ENCODE data around the gene METTL25. TPM values are rescaled to one million over a fixed set of nuclear protein-coding genes. Genes with fewer than 3 reads are reported as not detected.

The METTL25 gene
- total RNA-seq, 1 experiment from 2014 or later: 6.3 TPM

- DNase-seq (ENCODE audit: low spot score): peak; percentile 11
- POLR2A ChIA-PET: no interaction called here
- peak; percentile 83 for ATAC-seq
- CTCF ChIA-PET: interaction anchor here (0.9 to 1.6 kb wide), 4 partner anchors 28 to 1306 kb away, joined by 3 to 5 read pairs (median 4); no protein-coding TSS in a partner anchor
- Mint-ChIP-seq H3K4me3 (no peak overlapping the region), H3K36me3 (no peaks in the 10 kb centered on the region), H3K27me3 (ENCODE audit: low read depth) (no peaks in the 10 kb centered on the region), H3K27ac (no peak overlapping the region), H3K9me3 (0 out of 2 replicates have a peak, but pooled peaks cover 4% of the 10 kb centered on the region), H3K4me1 (no peaks in the 10 kb centered on the region)
- TF ChIP-seq HMGXB4 (CRISPR knock-in tag; IDR thresholded peaks at IDR 0.05): no peak
- no peak for TF ChIP-seq CDX4 (CRISPR knock-in tag; IDR thresholded peaks at IDR 0.05; ENCODE audit: borderline replicate concordance)
- no peak for TF ChIP-seq PRRX2 (CRISPR knock-in tag; IDR thresholded peaks at IDR 0.05)
- TF ChIP-seq ZNF219 (CRISPR knock-in tag; IDR thresholded peaks at IDR 0.05; ENCODE audit: borderline replicate concordance): no peak
- TF ChIP-seq NFYB (CRISPR knock-in tag; conservative IDR thresholded peaks at IDR 0.05; ENCODE audit: low read depth): no peak
- TF ChIP-seq IRF1 (CRISPR knock-in tag; IDR thresholded peaks at IDR 0.05): no peak
- no peak for TF ChIP-seq SMAD3 (CRISPR knock-in tag; IDR thresholded peaks at IDR 0.05; ENCODE audit: borderline replicate concordance)
- no peak for TF ChIP-seq TCF7 (CRISPR knock-in tag; IDR thresholded peaks at IDR 0.05; ENCODE audit: low read depth)
- no peak for TF ChIP-seq ZNF263 (CRISPR knock-in tag; IDR thresholded peaks at IDR 0.05; ENCODE audit: low read depth)
- no peak for TF ChIP-seq NFE2L1 (CRISPR knock-in tag; IDR thresholded peaks at IDR 0.05)
- no peak for TF ChIP-seq ARID4B (CRISPR knock-in tag; IDR thresholded peaks at IDR 0.05; ENCODE audit: borderline replicate concordance)
- no peak for TF ChIP-seq AR (CRISPR knock-in tag; IDR thresholded peaks at IDR 0.05)
- TF ChIP-seq ZBTB43 (CRISPR knock-in tag; IDR thresholded peaks at IDR 0.05): no peak
- TF ChIP-seq ZNF317 (CRISPR knock-in tag; IDR thresholded peaks at IDR 0.05; ENCODE audit: borderline replicate concordance, low read depth): no peak
- TF ChIP-seq CREM (CRISPR knock-in tag; IDR thresholded peaks at IDR 0.05): no peak
- TF ChIP-seq HMGA2 (CRISPR knock-in tag; IDR thresholded peaks at IDR 0.05): no peak
- no peak for TF ChIP-seq RORB (CRISPR knock-in tag; IDR thresholded peaks at IDR 0.05)
Observed at GRCh38 chr12:82517808-82518207, 159.5 kb downstream of the METTL25 start.

Data from WTC11 (cell line).